GM21367 (cell line): ENCODE data around the gene CT47C1.

ENCODE experiments used
- ATAC-seq: cut with Tn5 transposase; IDR thresholded peaks from one replicate; pipeline ENCODE4 v1.9.1; 2021; ENCODE audit not compliant: unreplicated experiment

Gene CT47C1

DNA sequence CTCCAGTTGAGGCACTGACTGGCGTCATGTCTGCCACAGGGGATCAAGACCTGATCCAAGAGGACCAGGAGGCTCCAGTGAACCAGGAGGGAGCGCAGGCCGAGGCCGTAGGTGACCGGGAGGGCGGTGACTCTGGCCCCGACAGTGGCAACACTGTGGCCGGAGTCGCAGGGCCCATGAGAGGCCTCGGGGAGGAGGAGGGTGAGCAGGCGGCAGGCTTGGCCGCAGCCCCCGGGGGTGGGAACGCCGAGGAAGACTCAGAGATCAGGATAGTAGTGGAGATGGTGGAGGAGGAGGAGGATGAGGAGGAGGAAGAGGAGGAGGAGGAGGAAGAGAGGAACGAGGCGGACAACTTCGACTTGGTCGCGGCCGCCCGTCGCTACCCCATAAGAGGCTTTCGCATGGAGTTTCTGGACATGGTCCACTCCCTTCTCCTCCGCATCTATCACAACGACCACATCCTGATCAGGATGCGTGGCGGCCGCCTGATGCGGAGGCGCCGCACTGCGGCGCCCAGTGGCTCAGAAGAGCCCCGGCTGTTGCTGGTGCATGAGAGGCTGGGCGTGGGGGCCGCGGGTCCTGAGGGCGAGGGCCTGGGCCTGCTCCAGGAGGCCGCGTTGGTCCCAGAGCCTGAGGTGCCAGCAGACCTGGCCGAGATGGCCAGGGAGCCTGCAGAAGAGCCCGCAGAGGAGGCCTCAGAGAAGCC, 560 bp downstream of the CT47C1 start:
- ATAC-seq: no peak

DNA sequence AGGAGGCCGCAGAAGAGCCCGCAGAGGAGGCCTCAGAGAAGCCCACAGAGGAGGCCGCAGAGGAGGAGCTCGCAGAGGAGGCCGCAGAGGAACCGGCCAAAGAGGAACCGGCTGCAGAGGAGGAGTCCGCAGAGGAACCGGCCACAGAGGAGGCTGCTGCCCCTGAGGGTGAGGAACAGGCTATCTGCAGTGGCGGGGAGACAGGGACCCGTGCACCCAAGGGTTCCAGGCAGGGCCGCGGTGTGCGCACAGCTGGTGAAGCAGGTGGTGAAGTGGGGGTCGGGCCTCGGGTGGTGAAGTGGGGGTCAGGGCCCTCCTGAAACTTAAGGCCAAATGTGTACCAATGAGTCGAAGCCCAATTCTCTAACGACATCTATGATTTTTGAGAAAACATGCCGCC, 1.1 kb downstream of the CT47C1 start:
- ATAC-seq: no peak

DNA sequence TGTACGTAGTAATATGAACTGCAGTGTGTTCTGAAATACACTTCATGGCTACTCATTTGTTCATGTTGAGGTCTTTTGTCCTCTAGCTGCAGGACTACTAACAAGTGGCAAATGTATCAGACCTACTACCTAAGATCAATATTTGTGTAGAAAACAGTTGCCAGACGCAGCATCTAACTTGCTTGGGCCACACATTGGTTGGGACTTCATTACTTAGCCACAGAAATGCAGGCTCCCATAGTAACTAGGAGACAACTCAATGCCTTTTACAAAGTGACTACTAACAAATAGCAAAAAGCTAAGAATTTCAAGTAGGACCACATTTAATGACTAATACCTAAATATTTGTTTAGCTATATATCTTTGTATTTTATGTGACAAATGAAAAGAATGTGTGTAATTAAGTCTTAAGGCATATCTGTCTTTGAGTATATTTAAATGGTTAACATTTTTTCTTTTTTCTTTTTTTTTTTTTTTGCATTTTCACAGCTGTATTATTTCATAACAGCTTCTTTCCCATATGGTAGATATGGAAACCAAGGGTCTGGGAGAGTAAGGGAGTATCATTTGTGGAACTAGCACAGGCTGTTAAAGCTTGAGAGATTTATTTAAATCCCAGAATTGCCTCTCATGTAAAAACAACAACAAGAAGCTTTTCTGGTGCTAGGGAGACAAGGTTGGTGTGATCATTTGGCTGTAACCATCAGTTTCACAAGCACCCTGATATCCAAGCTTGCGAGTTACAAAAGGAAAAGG, 2.7 kb downstream of the CT47C1 start:
- ATAC-seq: no peak

DNA sequence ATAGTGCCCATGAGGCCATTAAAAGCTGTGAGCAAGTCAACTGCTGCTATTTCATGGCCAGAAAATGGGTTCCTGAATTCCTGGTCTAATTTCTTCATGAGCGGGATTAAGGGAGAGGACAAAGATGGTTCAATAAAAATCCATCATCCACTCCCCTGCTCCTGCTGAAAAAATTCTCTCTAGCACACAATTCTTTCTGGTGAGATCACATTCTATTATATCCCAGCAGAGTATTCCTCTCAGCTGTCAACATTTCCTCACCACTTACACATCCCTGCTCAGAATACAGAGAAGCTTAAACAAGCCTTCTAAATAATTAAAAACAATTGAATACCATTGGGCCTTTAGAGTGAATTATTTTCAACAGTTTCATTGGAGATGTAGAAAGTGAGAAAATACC, 9.5 kb downstream of the CT47C1 start:
- ATAC-seq: no peak

- no peak for ATAC-seq
Observed at GRCh38 chrX:119084766-119085165, 12.0 kb downstream of the CT47C1 start.

DNA sequence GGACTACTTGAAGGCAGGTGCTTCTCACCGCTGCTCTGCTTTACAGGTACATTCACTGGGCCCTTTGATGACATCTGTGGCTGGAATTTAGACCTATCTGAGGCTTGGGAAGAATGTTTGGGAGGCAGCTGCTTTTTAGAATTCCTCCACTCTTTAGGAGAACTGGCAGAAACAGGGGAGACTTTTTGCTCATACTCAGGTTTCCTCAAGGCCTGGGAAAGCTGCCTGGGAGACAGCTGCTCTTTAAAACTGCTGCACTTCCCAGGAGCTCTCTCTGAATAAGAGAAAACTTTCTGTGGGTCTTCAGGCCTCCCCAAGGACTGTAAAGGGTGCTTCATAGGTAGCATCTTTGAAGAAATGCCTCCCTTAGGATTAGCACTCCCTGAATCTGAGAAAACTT, 14.3 kb downstream of the CT47C1 start:
- no peak for ATAC-seq

GRCh38 chrX:119089619-119090018, 16.8 kb downstream of the CT47C1 start:
- no peak for ATAC-seq

DNA sequence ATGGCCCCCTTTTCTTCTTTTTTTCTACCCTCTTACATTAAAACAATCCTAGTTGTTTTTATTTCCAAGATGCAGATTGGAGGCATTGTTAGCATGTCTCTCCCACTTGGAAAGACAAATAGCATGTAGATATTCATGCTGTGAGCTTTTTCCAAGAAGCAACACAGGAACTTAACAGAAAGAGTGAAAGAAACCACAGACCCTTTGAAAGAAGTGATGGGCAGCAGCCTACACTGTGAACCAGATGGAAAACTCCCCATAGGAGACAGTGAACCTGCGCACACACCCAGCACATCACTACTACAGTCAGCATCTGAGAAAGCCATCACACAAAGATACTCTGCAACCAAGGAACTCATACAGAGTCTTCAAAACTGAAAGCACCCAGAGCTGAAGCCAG, 17.8 kb downstream of the CT47C1 start:
- no peak for ATAC-seq

- ATAC-seq: no peak
Observed at GRCh38 chrX:119093991-119094735, 21.4 kb downstream of the CT47C1 start.

DNA sequence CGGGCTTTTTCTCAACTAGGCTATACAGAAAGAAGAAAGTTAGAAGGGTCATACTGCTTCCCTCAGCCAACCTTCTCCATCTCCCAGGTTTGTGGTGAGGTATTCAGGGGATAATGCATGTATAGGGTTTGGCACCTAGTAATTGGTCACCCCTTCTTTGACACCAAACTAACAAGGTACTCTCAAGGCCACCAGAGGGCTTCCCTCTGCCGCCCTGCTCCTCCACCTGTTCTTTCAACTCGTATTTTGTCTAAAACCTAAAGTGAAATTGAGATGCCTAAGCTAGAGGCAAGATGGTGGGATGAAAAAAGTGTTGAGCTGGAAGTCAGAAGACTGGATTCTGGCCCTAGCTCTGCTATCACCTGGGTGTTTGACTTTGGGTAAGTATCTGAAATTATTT, 22.0 kb downstream of the CT47C1 start:
- no peak for ATAC-seq

- no peak for ATAC-seq
Observed at GRCh38 chrX:119095936-119096335, 23.1 kb downstream of the CT47C1 start.

GRCh38 chrX:119101168-119101567, 28.4 kb downstream of the CT47C1 start:
- ATAC-seq: no peak

GRCh38 chrX:119105826-119106225, 33.0 kb downstream of the CT47C1 start:
- ATAC-seq: no peak

DNA sequence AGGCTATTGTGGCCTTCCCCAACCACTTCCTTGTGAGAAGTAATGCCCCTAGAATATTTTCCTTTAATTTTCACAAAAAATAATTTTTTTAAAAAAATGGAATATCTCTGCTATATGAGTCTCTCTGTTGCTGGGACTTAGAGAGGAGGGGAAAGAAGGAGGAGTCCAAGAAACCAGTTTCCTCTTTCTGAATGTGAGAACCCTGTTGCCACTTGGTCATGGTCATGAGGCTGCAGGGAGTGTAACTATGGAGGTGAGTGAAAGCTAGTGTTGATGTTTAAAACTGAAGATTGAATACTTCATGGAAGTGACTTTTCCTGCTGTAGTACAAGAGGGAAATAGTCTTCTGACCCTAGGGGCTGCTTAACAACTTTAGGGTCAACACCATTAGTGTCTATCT, 34.4 kb downstream of the CT47C1 start:
- ATAC-seq: no peak

DNA sequence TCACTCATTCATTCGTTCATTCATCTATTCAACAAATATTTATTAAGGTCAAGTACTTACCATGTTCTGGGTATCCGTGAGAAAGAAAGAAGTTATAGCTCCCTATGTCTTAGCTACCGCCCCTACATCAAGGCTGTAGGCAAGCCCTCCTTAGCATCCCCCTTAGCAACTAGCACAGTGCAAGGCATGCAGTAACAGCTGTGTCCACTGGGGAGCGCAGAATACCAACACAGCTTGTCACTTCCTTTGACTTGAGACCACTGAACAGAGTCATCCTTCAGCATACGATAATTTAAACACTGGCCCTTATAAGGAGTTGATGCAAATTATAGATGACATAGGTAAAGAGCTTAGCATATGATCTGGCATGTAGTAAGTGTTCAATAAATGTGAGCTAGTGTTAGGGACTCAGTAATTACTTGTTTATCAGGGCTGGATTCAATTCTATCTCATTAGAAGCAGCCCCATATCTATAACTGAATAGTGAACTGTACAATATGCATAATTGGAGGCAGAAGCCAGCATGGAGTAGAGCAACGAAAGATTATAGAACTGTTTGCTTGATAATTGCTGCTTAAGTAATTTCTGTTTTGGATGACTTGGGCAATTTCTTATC, 46.1 kb downstream of the CT47C1 start:
- peak; percentile 73 for ATAC-seq

DNA sequence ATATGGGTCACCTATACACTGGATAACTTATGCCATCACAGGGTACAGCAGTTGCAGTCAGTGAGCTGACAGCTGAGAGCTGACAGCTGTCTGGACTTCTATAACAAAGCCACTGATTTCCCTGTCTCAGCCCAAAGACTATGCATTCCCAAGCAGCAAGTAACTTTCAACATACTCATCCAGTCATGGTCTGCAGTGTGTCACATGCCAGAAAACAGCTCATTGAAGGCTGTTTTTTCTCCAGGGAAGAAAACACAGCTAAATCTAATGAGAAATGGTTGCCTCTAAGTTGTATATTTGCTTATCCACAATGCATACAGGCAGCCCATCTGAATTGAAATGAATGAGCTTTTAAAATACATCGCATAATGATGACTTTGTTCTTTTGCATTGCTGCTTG, 48.5 kb downstream of the CT47C1 start:
- no peak for ATAC-seq
